ENCODE results near the gene ZNF688.
"Not testable (repeated sequence)": the region's sequence is repeated elsewhere in the genome, so short reads cannot be mapped to it uniquely, and the experiment has no call there.

ZNF688 gene

GRCh38 chr16:30555315-30556124 lies 16.0 kb downstream of the ZNF688 start:
- Mint-ChIP-seq H3K36me3 (ENCODE audit: low read depth) (peaks cover 26% of the 10 kb centered on the region), H3K9me3 (no peaks in the 10 kb centered on the region), H3K27me3 (no peaks in the 10 kb centered on the region), H3K4me1 (peaks cover 58% of the 10 kb centered on the region), H3K4me3 (no peak overlapping the region), H3K27ac (peak overlapping the region; percentile 91)
- no peak for ATAC-seq
- no peak for DNase-seq

DNA sequence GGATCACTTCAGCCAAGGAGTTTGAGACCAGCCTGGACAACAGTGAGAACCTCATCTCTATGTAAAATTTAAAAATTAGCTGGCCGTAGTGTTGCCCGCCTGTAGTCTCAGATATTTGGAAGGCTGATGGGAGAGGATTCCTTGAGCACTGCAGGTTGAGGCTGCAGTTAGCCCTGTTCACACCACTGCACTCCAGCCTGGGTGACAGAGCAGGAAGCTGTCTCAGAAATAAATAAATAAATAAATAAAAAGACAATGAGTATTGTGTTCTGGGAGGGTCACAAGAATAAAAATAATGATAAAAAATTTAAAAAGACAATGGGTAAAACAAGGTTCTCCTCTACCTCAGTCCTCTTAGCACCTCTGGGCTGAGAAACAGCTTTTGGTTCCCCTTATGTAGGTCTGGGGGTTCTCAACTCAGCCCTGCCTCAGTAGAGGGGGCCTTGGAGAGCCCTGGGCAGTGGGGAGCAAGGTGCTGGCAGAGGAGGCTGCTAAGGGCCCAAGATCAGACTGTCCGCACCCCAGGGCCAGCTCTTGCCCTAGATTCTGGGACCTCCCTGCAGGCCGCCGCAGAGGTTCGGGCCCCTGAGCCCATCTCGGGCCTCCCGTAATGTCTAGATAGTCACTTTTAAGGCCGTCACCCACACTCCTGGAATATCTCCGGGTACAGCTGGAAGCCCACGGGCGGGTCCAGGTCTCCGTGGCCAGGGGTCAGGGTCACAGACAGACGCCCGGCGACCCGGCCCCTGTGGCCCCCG lies 16.8 kb downstream of the ZNF688 start:
- no peaks in the 10 kb centered on the region for H3K9me3 Mint-ChIP-seq
- peaks cover 26% of the 10 kb centered on the region for H3K36me3 Mint-ChIP-seq (ENCODE audit: low read depth)
- no peak for ATAC-seq
- no peak overlapping the region for H3K27ac Mint-ChIP-seq
- DNase-seq = no peak
- no peaks in the 10 kb centered on the region for H3K27me3 Mint-ChIP-seq
- peaks cover 56% of the 10 kb centered on the region for H3K4me1 Mint-ChIP-seq
- no peak overlapping the region for H3K4me3 Mint-ChIP-seq

GRCh38 chr16:30553393-30553899 lies 18.1 kb downstream of the ZNF688 start:
- H3K4me1 Mint-ChIP-seq = peaks cover 50% of the 10 kb centered on the region
- peaks cover 26% of the 10 kb centered on the region for H3K36me3 Mint-ChIP-seq (ENCODE audit: low read depth)

GRCh38 chr16:30552956-30553355 lies 18.6 kb downstream of the ZNF688 start:
- Mint-ChIP-seq H3K36me3 (ENCODE audit: low read depth) (peaks cover 26% of the 10 kb centered on the region), H3K9me3 (no peaks in the 10 kb centered on the region), H3K27ac (peak overlapping the region; percentile 89), H3K4me3 (no peak overlapping the region), H3K27me3 (no peaks in the 10 kb centered on the region), H3K4me1 (peaks cover 50% of the 10 kb centered on the region)
- no peak for DNase-seq
- ATAC-seq = no peak

More at GRCh38 chr16:30553393-30553899, 18.1 kb downstream of the ZNF688 start:
- Mint-ChIP-seq H3K27ac (peak overlapping the region; percentile 89), H3K9me3 (no peaks in the 10 kb centered on the region), H3K27me3 (no peaks in the 10 kb centered on the region), H3K4me3 (no peak overlapping the region)
- DNase-seq = no peak
- ATAC-seq = no peak

DNA sequence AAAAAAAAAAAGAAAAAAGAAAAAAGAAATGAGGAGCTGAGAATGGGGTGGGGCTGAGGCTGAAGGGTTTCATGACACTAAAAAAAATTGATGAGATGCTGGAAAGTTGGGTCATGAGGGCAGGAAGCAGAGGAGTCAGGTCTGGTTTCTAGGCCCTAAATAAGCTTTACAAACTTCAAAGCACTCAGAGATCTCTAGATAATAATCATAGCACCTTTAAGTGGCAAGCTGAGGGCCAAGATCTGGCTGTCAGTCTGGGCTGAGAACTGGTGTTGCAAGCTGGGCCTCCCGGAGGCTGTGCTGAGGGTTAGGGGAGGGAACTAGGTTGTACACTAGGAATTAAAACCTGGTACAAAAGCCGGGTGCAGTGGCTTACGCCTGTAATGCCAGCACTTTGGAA lies 19.7 kb downstream of the ZNF688 start:
- H3K9me3 Mint-ChIP-seq = no peaks in the 10 kb centered on the region
- H3K4me1 Mint-ChIP-seq = peaks cover 50% of the 10 kb centered on the region
- H3K36me3 Mint-ChIP-seq (ENCODE audit: low read depth) = peaks cover 26% of the 10 kb centered on the region
- DNase-seq (peak; percentile 54), ATAC-seq (peak; percentile 90)
- peak overlapping the region; percentile 89 for H3K27ac Mint-ChIP-seq
- H3K4me3 Mint-ChIP-seq = peak overlapping the region; percentile 57
- no peaks in the 10 kb centered on the region for H3K27me3 Mint-ChIP-seq

DNA sequence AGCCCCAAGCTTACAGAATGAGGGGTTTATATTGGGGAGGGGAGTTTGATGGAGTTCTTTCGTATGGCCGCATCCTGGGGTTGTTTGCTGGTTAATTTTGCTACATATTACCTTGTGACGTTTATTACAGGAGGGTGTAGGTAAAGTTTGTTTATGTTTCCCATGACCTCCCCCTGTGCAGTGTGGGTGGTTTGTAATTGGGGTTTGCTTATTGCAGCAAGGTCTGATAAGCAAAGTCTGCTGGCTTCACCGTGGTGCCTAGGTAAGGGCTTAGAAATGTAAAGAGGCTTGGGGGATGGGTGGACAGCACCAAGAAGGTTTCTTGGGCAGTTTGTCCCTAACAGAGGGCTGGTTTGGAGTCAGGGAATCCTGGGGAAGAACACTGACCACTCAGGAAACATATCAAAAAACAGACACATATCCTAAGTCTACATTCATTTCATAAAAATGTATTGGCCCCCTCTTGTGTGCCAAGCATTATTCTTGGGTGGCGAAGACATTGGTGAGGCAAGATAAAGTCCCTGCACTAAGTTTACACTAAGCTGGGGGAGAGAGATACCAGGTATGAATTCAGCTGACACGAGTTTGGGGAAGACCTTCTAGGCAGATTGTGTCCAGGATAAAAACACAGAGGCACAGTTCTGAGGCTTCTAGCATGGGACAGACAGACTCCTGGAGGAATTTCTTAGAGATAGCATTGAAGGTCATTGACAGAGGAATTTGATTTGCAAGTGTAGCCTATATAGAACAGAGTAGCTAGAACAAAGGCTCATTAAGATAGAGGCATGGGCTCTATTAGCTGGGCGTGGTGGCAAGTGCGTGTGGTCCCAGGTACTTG lies 22.9 kb downstream of the ZNF688 start:
- Mint-ChIP-seq H3K27me3 (no peaks in the 10 kb centered on the region), H3K27ac (no peak overlapping the region), H3K9me3 (no peaks in the 10 kb centered on the region), H3K4me3 (no peak overlapping the region), H3K36me3 (ENCODE audit: low read depth) (peaks cover 8% of the 10 kb centered on the region), H3K4me1 (peaks cover 35% of the 10 kb centered on the region)
- DNase-seq (no peak), ATAC-seq (no peak)

DNA sequence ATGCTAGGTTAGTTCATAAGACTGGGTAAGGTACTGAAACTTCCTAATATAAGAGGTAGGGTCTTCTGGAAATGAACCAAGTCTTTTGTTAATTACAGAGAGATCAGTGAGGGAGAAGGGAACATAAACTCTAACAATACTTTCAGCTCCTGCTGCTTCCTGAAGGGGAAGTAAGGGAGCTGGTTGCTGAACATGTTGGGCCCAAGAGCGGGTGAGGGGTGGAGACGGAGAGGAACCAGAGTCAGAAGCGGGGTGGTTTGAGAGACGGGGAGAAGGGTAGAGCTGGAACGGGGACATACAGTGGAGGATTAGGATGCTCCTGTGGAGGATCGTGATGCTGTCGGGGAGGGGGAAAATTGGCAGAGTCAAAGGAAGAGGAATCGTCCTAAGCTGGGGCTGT lies 25.4 kb downstream of the ZNF688 start:
- DNase-seq = no peak
- Mint-ChIP-seq H3K27ac (no peak overlapping the region), H3K9me3 (no peaks in the 10 kb centered on the region), H3K36me3 (ENCODE audit: low read depth) (no peaks in the 10 kb centered on the region), H3K4me1 (peaks cover 10% of the 10 kb centered on the region), H3K4me3 (no peak overlapping the region), H3K27me3 (no peaks in the 10 kb centered on the region)
- no peak for ATAC-seq

GRCh38 chr16:30543067-30543466 lies 28.4 kb downstream of the ZNF688 start:
- Mint-ChIP-seq H3K27me3 (no peaks in the 10 kb centered on the region), H3K27ac (no peak overlapping the region), H3K4me1 (peaks cover under 1% of the 10 kb centered on the region), H3K4me3 (no peak overlapping the region), H3K36me3 (ENCODE audit: low read depth) (no peaks in the 10 kb centered on the region), H3K9me3 (no peaks in the 10 kb centered on the region)
- DNase-seq (no peak), ATAC-seq (no peak)

DNA sequence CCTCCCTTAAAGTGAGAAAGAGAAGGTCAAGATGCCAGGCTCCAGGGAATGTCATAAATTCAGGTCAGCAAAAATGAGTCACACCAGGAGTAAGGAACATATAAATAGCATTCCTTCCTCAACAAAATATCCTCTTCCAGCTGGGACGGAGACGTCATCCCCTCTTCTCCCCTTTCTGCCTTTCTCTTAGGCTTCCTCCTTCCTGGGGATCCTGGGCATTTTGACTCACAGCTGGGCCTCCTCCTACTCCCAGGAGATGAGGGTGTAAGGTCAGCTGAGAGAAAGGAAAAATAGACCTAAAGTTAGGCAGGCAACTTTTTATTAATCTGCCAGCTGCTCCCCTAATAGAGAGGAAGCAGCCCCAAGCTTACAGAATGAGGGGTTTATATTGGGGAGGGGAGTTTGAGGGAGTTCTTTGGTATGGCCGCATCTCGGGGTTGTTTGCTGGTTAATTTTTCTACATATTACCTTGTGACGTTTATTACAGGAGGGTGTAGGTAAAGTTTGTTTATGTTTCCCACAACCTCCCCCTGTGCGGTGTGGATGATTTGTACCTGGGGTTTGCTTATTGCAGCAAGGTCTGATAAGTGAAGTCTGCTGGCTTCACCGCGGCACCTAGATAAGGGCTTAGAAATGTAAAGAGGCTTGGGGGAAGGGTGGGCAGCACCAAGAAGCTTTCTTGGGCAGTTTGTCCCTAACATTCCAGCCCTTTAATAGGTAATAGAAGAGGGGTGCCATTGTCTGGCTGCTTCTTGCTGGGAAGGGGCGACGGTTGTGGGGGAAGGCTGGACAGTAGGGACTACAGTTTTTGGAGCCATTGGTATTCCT lies 29.8 kb downstream of the ZNF688 start:
- Mint-ChIP-seq H3K27ac (no peak overlapping the region), H3K4me3 (no peak overlapping the region)

DNA sequence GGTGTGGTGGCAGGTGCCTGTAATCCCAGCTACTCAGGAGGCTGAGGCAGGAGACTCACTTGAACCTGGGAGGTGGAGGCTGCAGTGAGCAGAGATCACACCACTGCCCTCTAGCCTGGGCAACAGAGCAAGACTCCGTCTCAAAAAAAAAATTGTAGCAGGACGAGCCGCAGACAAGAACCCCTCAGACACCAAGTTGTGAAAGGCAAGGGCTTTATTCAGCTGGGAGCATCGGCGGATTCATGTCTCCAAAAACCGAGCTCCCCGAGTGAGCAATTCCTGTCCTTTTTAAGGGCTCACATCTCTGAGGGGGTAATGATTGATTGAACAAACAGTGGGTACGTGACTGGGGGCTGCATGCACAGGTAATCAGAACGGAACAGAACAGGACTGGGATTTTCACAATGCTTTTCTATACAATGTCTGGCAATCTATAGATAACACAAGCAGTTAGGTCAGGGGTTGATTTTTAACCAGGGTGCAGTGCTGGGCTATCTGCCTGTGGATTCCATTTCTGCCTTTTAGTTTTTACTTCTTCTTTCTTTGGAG lies 30.5 kb downstream of the ZNF688 start:
- not testable (repeated sequence) for H3K27ac Mint-ChIP-seq, ATAC-seq, DNase-seq, H3K9me3 Mint-ChIP-seq, H3K27me3 Mint-ChIP-seq, H3K4me3 Mint-ChIP-seq
- Mint-ChIP-seq H3K4me1 (peaks cover 19% of the 10 kb centered on the region), H3K36me3 (ENCODE audit: low read depth) (peaks cover 17% of the 10 kb centered on the region)

More for the DNA sequence above, 29.8 kb downstream of the ZNF688 start:
- no peaks in the 10 kb centered on the region for H3K9me3 Mint-ChIP-seq
- ATAC-seq (no peak), DNase-seq (no peak)
- H3K4me1 Mint-ChIP-seq = peaks cover 11% of the 10 kb centered on the region
- no peaks in the 10 kb centered on the region for H3K27me3 Mint-ChIP-seq
- peaks cover 10% of the 10 kb centered on the region for H3K36me3 Mint-ChIP-seq (ENCODE audit: low read depth)

GRCh38 chr16:30539986-30540526 lies 31.5 kb downstream of the ZNF688 start:
- peaks cover 23% of the 10 kb centered on the region for H3K4me1 Mint-ChIP-seq
- H3K36me3 Mint-ChIP-seq (ENCODE audit: low read depth) = peaks cover 21% of the 10 kb centered on the region
- not testable (repeated sequence) for H3K4me3 Mint-ChIP-seq, H3K27me3 Mint-ChIP-seq, H3K27ac Mint-ChIP-seq, H3K9me3 Mint-ChIP-seq, ATAC-seq, DNase-seq

- Mint-ChIP-seq H3K27me3 (no peaks in the 10 kb centered on the region), H3K4me3 (no peak overlapping the region), H3K27ac (no peak overlapping the region), H3K4me1 (peaks cover 26% of the 10 kb centered on the region), H3K36me3 (ENCODE audit: low read depth) (peaks cover 23% of the 10 kb centered on the region), H3K9me3 (no peaks in the 10 kb centered on the region)
- no peak for DNase-seq
- no peak for ATAC-seq
Measured at GRCh38 chr16:30539000-30539964, 32.2 kb downstream of the ZNF688 start.
